ENCODE results near the gene YTHDF1.

YTHDF1 gene

GRCh38 chr20:63249891-63250290 lies 34.0 kb upstream of the YTHDF1 start:
- Histone ChIP-seq H3K4me1 (ENCODE audit: control insufficient read depth in 1 of 2, insufficient read depth in 2 of 2, low read length in 2 of 2) (no peaks in the 10 kb centered on the region), H3K27ac (ENCODE audit: low read depth, low read length) (no peak overlapping the region), H3K9ac (ENCODE audit: low read depth in 1 of 2, low read length in 2 of 2) (no peak overlapping the region), H3K9me3 (ENCODE audit: control insufficient read depth in 1 of 2, low read length in 2 of 2) (no peaks in the 10 kb centered on the region), H3K36me3 (ENCODE audit: control insufficient read depth in 1 of 2, insufficient read depth in 2 of 2, low read length in 2 of 2) (no peaks in the 10 kb centered on the region), H3K27me3 (ENCODE audit: control insufficient read depth in 1 of 2, insufficient read depth in 2 of 2, low read length in 2 of 2) (peaks cover 27 to 34% of the 10 kb centered on the region in 2 donors), H3K4me3 (ENCODE audit: low read depth in 1 of 2, low read length in 2 of 2) (no peak overlapping the region)

- H3K9ac ChIP-seq (ENCODE audit: low read depth in 1 of 2, low read length in 2 of 2): no peak overlapping the region
- H3K36me3 ChIP-seq (ENCODE audit: control insufficient read depth in 1 of 2, insufficient read depth in 2 of 2, low read length in 2 of 2): no peaks in the 10 kb centered on the region
- H3K4me1 ChIP-seq (ENCODE audit: control insufficient read depth in 1 of 2, insufficient read depth in 2 of 2, low read length in 2 of 2): no peaks in the 10 kb centered on the region
- no peak overlapping the region for H3K27ac ChIP-seq (ENCODE audit: low read depth, low read length)
- H3K27me3 ChIP-seq (ENCODE audit: control insufficient read depth in 1 of 2, insufficient read depth in 2 of 2, low read length in 2 of 2): peaks cover 24 to 30% of the 10 kb centered on the region in 2 donors
- H3K4me3 ChIP-seq (ENCODE audit: low read depth in 1 of 2, low read length in 2 of 2): no peak overlapping the region
- H3K9me3 ChIP-seq (ENCODE audit: control insufficient read depth in 1 of 2, low read length in 2 of 2): no peaks in the 10 kb centered on the region
Observed at GRCh38 chr20:63248835-63249591, 33.1 kb upstream of the YTHDF1 start.

GRCh38 chr20:63247671-63248228 lies 31.8 kb upstream of the YTHDF1 start:
- Histone ChIP-seq H3K36me3 (ENCODE audit: control insufficient read depth in 1 of 2, insufficient read depth in 2 of 2, low read length in 2 of 2) (no peaks in the 10 kb centered on the region), H3K4me3 (ENCODE audit: low read depth in 1 of 2, low read length in 2 of 2) (no peak overlapping the region), H3K4me1 (ENCODE audit: control insufficient read depth in 1 of 2, insufficient read depth in 2 of 2, low read length in 2 of 2) (no peaks in the 10 kb centered on the region), H3K9ac (ENCODE audit: low read depth in 1 of 2, low read length in 2 of 2) (no peak overlapping the region), H3K27ac (ENCODE audit: low read depth, low read length) (no peak overlapping the region), H3K9me3 (ENCODE audit: control insufficient read depth in 1 of 2, low read length in 2 of 2) (no peaks in the 10 kb centered on the region), H3K27me3 (ENCODE audit: control insufficient read depth in 1 of 2, insufficient read depth in 2 of 2, low read length in 2 of 2) (peaks cover 18 to 23% of the 10 kb centered on the region in 2 donors)

- Histone ChIP-seq H3K9me3 (ENCODE audit: control insufficient read depth in 1 of 2, low read length in 2 of 2) (no peaks in the 10 kb centered on the region), H3K9ac (ENCODE audit: low read depth in 1 of 2, low read length in 2 of 2) (no peak overlapping the region), H3K36me3 (ENCODE audit: control insufficient read depth in 1 of 2, insufficient read depth in 2 of 2, low read length in 2 of 2) (no peaks in the 10 kb centered on the region), H3K27me3 (ENCODE audit: control insufficient read depth in 1 of 2, insufficient read depth in 2 of 2, low read length in 2 of 2) (peaks cover 13 to 16% of the 10 kb centered on the region in 2 donors), H3K4me3 (ENCODE audit: low read depth in 1 of 2, low read length in 2 of 2) (no peak overlapping the region), H3K27ac (ENCODE audit: low read depth, low read length) (no peak overlapping the region), H3K4me1 (ENCODE audit: control insufficient read depth in 1 of 2, insufficient read depth in 2 of 2, low read length in 2 of 2) (no peaks in the 10 kb centered on the region)
Observed at GRCh38 chr20:63246490-63247288, 30.8 kb upstream of the YTHDF1 start.

GRCh38 chr20:63244468-63244867 lies 28.5 kb upstream of the YTHDF1 start:
- H3K27ac ChIP-seq (ENCODE audit: low read depth, low read length): no peak overlapping the region
- peaks cover 13 to 16% of the 10 kb centered on the region in 2 donors for H3K27me3 ChIP-seq (ENCODE audit: control insufficient read depth in 1 of 2, insufficient read depth in 2 of 2, low read length in 2 of 2)
- no peak overlapping the region for H3K9ac ChIP-seq (ENCODE audit: low read depth in 1 of 2, low read length in 2 of 2)
- no peaks in the 10 kb centered on the region for H3K36me3 ChIP-seq (ENCODE audit: control insufficient read depth in 1 of 2, insufficient read depth in 2 of 2, low read length in 2 of 2)
- no peak overlapping the region for H3K4me3 ChIP-seq (ENCODE audit: low read depth in 1 of 2, low read length in 2 of 2)
- H3K4me1 ChIP-seq (ENCODE audit: control insufficient read depth in 1 of 2, insufficient read depth in 2 of 2, low read length in 2 of 2): no peaks in the 10 kb centered on the region
- no peaks in the 10 kb centered on the region for H3K9me3 ChIP-seq (ENCODE audit: control insufficient read depth in 1 of 2, low read length in 2 of 2)

- Histone ChIP-seq H3K9me3 (ENCODE audit: control insufficient read depth in 1 of 2, low read length in 2 of 2) (no peaks in the 10 kb centered on the region), H3K27me3 (ENCODE audit: control insufficient read depth in 1 of 2, insufficient read depth in 2 of 2, low read length in 2 of 2) (peaks cover 13 to 16% of the 10 kb centered on the region in 2 donors), H3K27ac (ENCODE audit: low read depth, low read length) (no peak overlapping the region), H3K4me3 (ENCODE audit: low read depth in 1 of 2, low read length in 2 of 2) (no peak overlapping the region), H3K4me1 (ENCODE audit: control insufficient read depth in 1 of 2, insufficient read depth in 2 of 2, low read length in 2 of 2) (no peaks in the 10 kb centered on the region), H3K36me3 (ENCODE audit: control insufficient read depth in 1 of 2, insufficient read depth in 2 of 2, low read length in 2 of 2) (no peaks in the 10 kb centered on the region), H3K9ac (ENCODE audit: low read depth in 1 of 2, low read length in 2 of 2) (no peak overlapping the region)
Observed at GRCh38 chr20:63243604-63244247, 27.8 kb upstream of the YTHDF1 start.

- Histone ChIP-seq H3K4me3 (ENCODE audit: low read depth in 1 of 2, low read length in 2 of 2) (no peak overlapping the region), H3K9me3 (ENCODE audit: control insufficient read depth in 1 of 2, low read length in 2 of 2) (no peaks in the 10 kb centered on the region), H3K27me3 (ENCODE audit: control insufficient read depth in 1 of 2, insufficient read depth in 2 of 2, low read length in 2 of 2) (peaks cover 7 to 12% of the 10 kb centered on the region in 2 donors)
Observed at GRCh38 chr20:63242736-63243135, 26.8 kb upstream of the YTHDF1 start.

GRCh38 chr20:63241272-63241671 lies 25.3 kb upstream of the YTHDF1 start:
- Histone ChIP-seq H3K27me3 (ENCODE audit: control insufficient read depth in 1 of 2, insufficient read depth in 2 of 2, low read length in 2 of 2) (no peaks in the 10 kb centered on the region), H3K4me3 (ENCODE audit: low read depth in 1 of 2, low read length in 2 of 2) (no peak overlapping the region), H3K9ac (ENCODE audit: low read depth in 1 of 2, low read length in 2 of 2) (no peak overlapping the region), H3K27ac (ENCODE audit: low read depth, low read length) (no peak overlapping the region), H3K9me3 (ENCODE audit: control insufficient read depth in 1 of 2, low read length in 2 of 2) (no peaks in the 10 kb centered on the region), H3K36me3 (ENCODE audit: control insufficient read depth in 1 of 2, insufficient read depth in 2 of 2, low read length in 2 of 2) (no peaks in the 10 kb centered on the region), H3K4me1 (ENCODE audit: control insufficient read depth in 1 of 2, insufficient read depth in 2 of 2, low read length in 2 of 2) (no peaks in the 10 kb centered on the region)

More at GRCh38 chr20:63242736-63243135, 26.8 kb upstream of the YTHDF1 start:
- Histone ChIP-seq H3K4me1 (ENCODE audit: control insufficient read depth in 1 of 2, insufficient read depth in 2 of 2, low read length in 2 of 2) (no peaks in the 10 kb centered on the region), H3K27ac (ENCODE audit: low read depth, low read length) (no peak overlapping the region), H3K9ac (ENCODE audit: low read depth in 1 of 2, low read length in 2 of 2) (no peak overlapping the region), H3K36me3 (ENCODE audit: control insufficient read depth in 1 of 2, insufficient read depth in 2 of 2, low read length in 2 of 2) (no peaks in the 10 kb centered on the region)

- Histone ChIP-seq H3K4me3 (ENCODE audit: low read depth in 1 of 2, low read length in 2 of 2) (no peak overlapping the region), H3K4me1 (ENCODE audit: control insufficient read depth in 1 of 2, insufficient read depth in 2 of 2, low read length in 2 of 2) (no peaks in the 10 kb centered on the region), H3K9ac (ENCODE audit: low read depth in 1 of 2, low read length in 2 of 2) (no peak overlapping the region), H3K36me3 (ENCODE audit: control insufficient read depth in 1 of 2, insufficient read depth in 2 of 2, low read length in 2 of 2) (no peaks in the 10 kb centered on the region), H3K27ac (ENCODE audit: low read depth, low read length) (no peak overlapping the region), H3K27me3 (ENCODE audit: control insufficient read depth in 1 of 2, insufficient read depth in 2 of 2, low read length in 2 of 2) (no peaks in the 10 kb centered on the region), H3K9me3 (ENCODE audit: control insufficient read depth in 1 of 2, low read length in 2 of 2) (no peaks in the 10 kb centered on the region)
Observed at GRCh38 chr20:63240004-63240403, 24.1 kb upstream of the YTHDF1 start.

- H3K9ac ChIP-seq (ENCODE audit: low read depth in 1 of 2, low read length in 2 of 2): no peak overlapping the region
- H3K36me3 ChIP-seq (ENCODE audit: control insufficient read depth in 1 of 2, insufficient read depth in 2 of 2, low read length in 2 of 2): no peaks in the 10 kb centered on the region
- H3K27me3 ChIP-seq (ENCODE audit: control insufficient read depth in 1 of 2, insufficient read depth in 2 of 2, low read length in 2 of 2): no peaks in the 10 kb centered on the region
- no peaks in the 10 kb centered on the region for H3K9me3 ChIP-seq (ENCODE audit: control insufficient read depth in 1 of 2, low read length in 2 of 2)
- no peak overlapping the region for H3K4me3 ChIP-seq (ENCODE audit: low read depth in 1 of 2, low read length in 2 of 2)
- H3K4me1 ChIP-seq (ENCODE audit: control insufficient read depth in 1 of 2, insufficient read depth in 2 of 2, low read length in 2 of 2): no peaks in the 10 kb centered on the region
- no peak overlapping the region for H3K27ac ChIP-seq (ENCODE audit: low read depth, low read length)
Observed at GRCh38 chr20:63239431-63239830, 23.5 kb upstream of the YTHDF1 start.
